AG09309 (cell line): ENCODE data around the gene ZSCAN5C.
"Not testable (repeated sequence)": the region's sequence is repeated elsewhere in the genome, so short reads cannot be mapped to it uniquely, and the experiment has no call there.

Source experiments
- DNase-seq: peaks from one replicate; pipeline ENCODE4 v3.0.0-alpha.2; 2010; ENCODE audit warnings: low read depth
- H3K4me3 ChIP-seq: 2 replicates; pipeline ENCODE4 v1.5.1; 2011; ENCODE audit warnings: mild to moderate bottlenecking, low read depth, low read length, moderate library complexity; ENCODE audit not compliant: control insufficient read depth
- CTCF ChIP-seq: IDR thresholded peaks from 2 replicates; pipeline ENCODE4 v1.5.1; 2011; ENCODE audit warnings: mild to moderate bottlenecking, low read depth, low read length, inconsistent platforms; ENCODE audit not compliant: insufficient read depth, control insufficient read depth; ENCODE audit errors: missing control alignments

ZSCAN5C gene

GRCh38 chr19:56245121-56245740, 43.2 kb downstream of the ZSCAN5C start:
- no peak for TF ChIP-seq CTCF
- H3K4me3 ChIP-seq, result no peak overlapping the region
- DNase-seq, result no peak

GRCh38 chr19:56245764-56246163, 43.7 kb downstream of the ZSCAN5C start:
- not testable (repeated sequence) for DNase-seq, H3K4me3 ChIP-seq

- not testable (repeated sequence) for DNase-seq, H3K4me3 ChIP-seq
Observed at GRCh38 chr19:56248736-56249338, 46.8 kb downstream of the ZSCAN5C start.

GRCh38 chr19:56252699-56253422, 50.8 kb downstream of the ZSCAN5C start:
- H3K4me3 ChIP-seq, result no peak overlapping the region
- peak; percentile 94 for TF ChIP-seq CTCF
- DNase-seq, result peak; percentile 29

GRCh38 chr19:56253737-56254136, 51.7 kb downstream of the ZSCAN5C start:
- H3K4me3 ChIP-seq, result no peak overlapping the region
- peak; percentile 35 for TF ChIP-seq CTCF
- DNase-seq, result peak; percentile 27

GRCh38 chr19:56258272-56258671, 56.2 kb downstream of the ZSCAN5C start:
- TF ChIP-seq CTCF, result no peak
- DNase-seq, result no peak
- no peak overlapping the region for H3K4me3 ChIP-seq
